Measurements from ENCODE around the gene TAPT1. TPM values are rescaled to one million over a fixed set of nuclear protein-coding genes. Genes with fewer than 3 reads are reported as not detected.

TAPT1 gene
- polyA plus RNA-seq, 1 of the 3 experiments (the other 2 are of a cell fraction), result 6.2 TPM

DNA sequence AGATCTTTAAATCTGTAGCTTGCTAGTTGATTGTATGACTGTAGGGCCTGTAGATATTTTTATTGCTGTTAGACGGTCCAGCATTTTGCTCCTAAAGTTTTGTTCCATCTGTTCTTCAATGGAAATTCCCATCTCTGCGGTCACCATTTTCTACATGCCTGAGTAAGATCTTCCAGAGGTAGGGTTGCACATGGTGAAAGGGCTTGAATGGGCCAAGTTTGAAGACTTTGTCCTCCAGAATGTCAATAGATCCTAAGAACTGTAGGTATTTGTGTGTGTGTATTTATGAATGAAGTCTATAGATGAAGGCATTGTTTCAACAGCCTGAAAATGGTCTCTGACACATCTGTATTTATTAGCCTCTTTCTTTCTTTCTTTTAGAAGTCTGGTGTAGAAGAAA lies 22.3 kb upstream of the TAPT1 start:
- Histone ChIP-seq H3K79me2 (ENCODE audit: insufficient read depth) (no peaks in the 10 kb centered on the region), H2AFZ (ENCODE audit: low read depth) (no peak overlapping the region), H3K27me3 (ENCODE audit: insufficient read depth) (no peaks in the 10 kb centered on the region), H3F3A (replicated peaks; ENCODE audit: insufficient read depth) (no peaks in the 10 kb centered on the region), H3K4me2 (no peak overlapping the region), H3K9me2 (no peaks in the 10 kb centered on the region), H3K27ac (ENCODE audit: low read depth in 2 of 2, low read length in 1 of 2) (no peak overlapping the region), H3K9me3 (no peaks in the 10 kb centered on the region), H3K9ac (no peak overlapping the region), H4K20me1 (ENCODE audit: insufficient read depth) (no peaks in the 10 kb centered on the region), H3K4me1 (ENCODE audit: control insufficient read depth in 1 of 2, insufficient read depth in 2 of 2, low read depth in 1 of 2, low read length in 1 of 2) (peaks cover 0 to 16% of the 10 kb centered on the region in 2 experiments; a peak in 1 of 4 replicates), H3K36me3 (replicated peaks in 1 of 2; ENCODE audit: control insufficient read depth in 1 of 2, insufficient read depth in 2 of 2, low read length in 1 of 2) (peaks cover 0 to 8% of the 10 kb centered on the region in 2 experiments), H3K4me3 (ENCODE audit: low read depth in 2 of 2, low read length in 1 of 2) (no peak overlapping the region)
- no peak for DNase-seq
- TF ChIP-seq GABPA (IDR thresholded peaks at IDR 0.05; ENCODE audit: low read depth), result no peak
- no peak for TF ChIP-seq TAF1 (IDR thresholded peaks at IDR 0.05; ENCODE audit: borderline replicate concordance, low read depth, low read length)
- no peak for TF ChIP-seq IRF3 (IDR thresholded peaks at IDR 0.05; ENCODE audit: low read depth, low read length)
- TF ChIP-seq POLR2AphosphoS5 (IDR thresholded peaks at IDR 0.05; ENCODE audit: low read depth, low read length), result no peak
- no peak for TF ChIP-seq CHD2 (IDR thresholded peaks at IDR 0.05; ENCODE audit: low read length, partially characterized antibody)
- TF ChIP-seq FOXJ3 (CRISPR knock-in tag; IDR thresholded peaks at IDR 0.05), result no peak
- TF ChIP-seq SMC3 (IDR thresholded peaks at IDR 0.05; ENCODE audit: low read depth, low read length), result no peak
- TF ChIP-seq EZH2phosphoT487 (IDR thresholded peaks at IDR 0.05; ENCODE audit: borderline replicate concordance, low read depth), result no peak
- no peak for TF ChIP-seq JUND (IDR thresholded peaks at IDR 0.05)
- no peak for TF ChIP-seq MAX (IDR thresholded peaks at IDR 0.05; ENCODE audit: low read depth)
- no peak for TF ChIP-seq RAD21 (IDR thresholded peaks at IDR 0.05; ENCODE audit: low read length)
- TF ChIP-seq, protein P1, sequence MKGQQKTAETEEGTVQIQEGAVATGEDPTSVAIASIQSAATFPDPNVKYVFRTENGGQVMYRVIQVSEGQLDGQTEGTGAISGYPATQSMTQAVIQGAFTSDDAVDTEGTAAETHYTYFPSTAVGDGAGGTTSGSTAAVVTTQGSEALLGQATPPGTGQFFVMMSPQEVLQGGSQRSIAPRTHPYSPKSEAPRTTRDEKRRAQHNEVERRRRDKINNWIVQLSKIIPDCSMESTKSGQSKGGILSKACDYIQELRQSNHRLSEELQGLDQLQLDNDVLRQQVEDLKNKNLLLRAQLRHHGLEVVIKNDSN (IDR thresholded peaks at IDR 0.05; ENCODE audit: borderline replicate concordance, low read depth), result no peak
- TF ChIP-seq NRF1 (IDR thresholded peaks at IDR 0.05; ENCODE audit: low read depth, low read length), result no peak
- no peak for TF ChIP-seq TEAD4 (IDR thresholded peaks at IDR 0.05; ENCODE audit: borderline replicate concordance, insufficient read depth)
- TF ChIP-seq NFIC (IDR thresholded peaks at IDR 0.05; ENCODE audit: borderline replicate concordance), result no peak
- no peak for TF ChIP-seq ZBTB33 (IDR thresholded peaks at IDR 0.05; ENCODE audit: borderline replicate concordance, low read depth)
- TF ChIP-seq YY1 (IDR thresholded peaks at IDR 0.05; ENCODE audit: low read depth), result no peak
- TF ChIP-seq, protein P2, sequence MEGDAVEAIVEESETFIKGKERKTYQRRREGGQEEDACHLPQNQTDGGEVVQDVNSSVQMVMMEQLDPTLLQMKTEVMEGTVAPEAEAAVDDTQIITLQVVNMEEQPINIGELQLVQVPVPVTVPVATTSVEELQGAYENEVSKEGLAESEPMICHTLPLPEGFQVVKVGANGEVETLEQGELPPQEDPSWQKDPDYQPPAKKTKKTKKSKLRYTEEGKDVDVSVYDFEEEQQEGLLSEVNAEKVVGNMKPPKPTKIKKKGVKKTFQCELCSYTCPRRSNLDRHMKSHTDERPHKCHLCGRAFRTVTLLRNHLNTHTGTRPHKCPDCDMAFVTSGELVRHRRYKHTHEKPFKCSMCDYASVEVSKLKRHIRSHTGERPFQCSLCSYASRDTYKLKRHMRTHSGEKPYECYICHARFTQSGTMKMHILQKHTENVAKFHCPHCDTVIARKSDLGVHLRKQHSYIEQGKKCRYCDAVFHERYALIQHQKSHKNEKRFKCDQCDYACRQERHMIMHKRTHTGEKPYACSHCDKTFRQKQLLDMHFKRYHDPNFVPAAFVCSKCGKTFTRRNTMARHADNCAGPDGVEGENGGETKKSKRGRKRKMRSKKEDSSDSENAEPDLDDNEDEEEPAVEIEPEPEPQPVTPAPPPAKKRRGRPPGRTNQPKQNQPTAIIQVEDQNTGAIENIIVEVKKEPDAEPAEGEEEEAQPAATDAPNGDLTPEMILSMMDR (IDR thresholded peaks at IDR 0.05), result no peak
- no peak for TF ChIP-seq MEF2A (IDR thresholded peaks at IDR 0.05; ENCODE audit: borderline replicate concordance, low read depth)
- POLR2A ChIA-PET, result no interaction called here
- CTCF ChIA-PET, result interaction anchor here (1.2 kb wide), 1 partner anchor 366 kb away, joined by 3 read pairs; no protein-coding TSS in a partner anchor
- WGBS (ENCODE audit: low lambda C conversion rate), result 93% methylated on average over 2 of the region's 2 CpGs
